K562 (cell line): ENCODE measurements around the gene SLC35D2. TPM values are rescaled to one million over a fixed set of nuclear protein-coding genes. Genes with fewer than 3 reads are reported as not detected.

Experiments
- CBFB ChIP-seq: sonication (generic); formaldehyde crosslinking; IDR thresholded peaks from 2 replicates; pipeline ENCODE4 v1.4.0; 2020; ENCODE audit warnings: mild to moderate bottlenecking, missing genetic modification reagents
- CREM ChIP-seq: IDR thresholded peaks from 2 replicates; pipeline ENCODE4 v1.6.1; 2014; ENCODE audit warnings: antibody characterized with exemption, low read depth
- CTBP1 ChIP-seq: fragments of 450-650 bp; IDR thresholded peaks from 2 replicates; pipeline ENCODE4 v1.6.1; 2016; ENCODE audit warnings: borderline replicate concordance
- DMBX1 ChIP-seq: fragments of 250-450 bp; sonication (Bioruptor Pico); IDR thresholded peaks from 2 replicates; pipeline ENCODE4 v1.8.0; 2022; ENCODE audit warnings: inconsistent platforms, mild to moderate bottlenecking, moderate library complexity, borderline replicate concordance
- E2F3 ChIP-seq: fragments of 250-450 bp; sonication (Bioruptor Pico); IDR thresholded peaks from 2 replicates; pipeline ENCODE4 v1.4.0; 2020; ENCODE audit warnings: mild to moderate bottlenecking
- EWSR1 ChIP-seq: fragments of 450-650 bp; IDR thresholded peaks from 2 replicates; pipeline ENCODE4 v1.6.1; 2018; ENCODE audit warnings: borderline replicate concordance, mild to moderate bottlenecking, low read depth, moderate library complexity; ENCODE audit not compliant: partially characterized antibody
- GMEB1 ChIP-seq: fragments of 250-450 bp; sonication (Bioruptor Pico); IDR thresholded peaks from 2 replicates; pipeline ENCODE4 v1.4.0; 2020; ENCODE audit warnings: mild to moderate bottlenecking
- GTF2E2 ChIP-seq: fragments of 200-800 bp; sonication (Bioruptor generic); IDR thresholded peaks from 2 replicates; pipeline ENCODE4 v1.6.1; 2016; ENCODE audit warnings: missing genetic modification characterization, missing compliant biosample characterization
- KDM1A ChIP-seq, 2 experiments: fragments of 450-650 bp; IDR thresholded peaks; 2 replicates each; pipeline ENCODE4 v1.6.1; 2016; ENCODE audit warnings: mild to moderate bottlenecking in 2 of 2
- MAZ ChIP-seq, 2 experiments: fragments of 450-650 bp in 1 of 2; sonication (generic) in 1 of 2; formaldehyde crosslinking; IDR thresholded peaks in 1 of 2; conservative IDR thresholded peaks in 1 of 2; 2 replicates each; pipeline versions ENCODE4 v1.4.0 to v1.5.0; 2020; ENCODE audit warnings: mild to moderate bottlenecking in 1 of 2, missing genetic modification reagents in 1 of 2
- MTA2 ChIP-seq: fragments of 450-650 bp; IDR thresholded peaks from 2 replicates; pipeline ENCODE4 v1.6.1; 2016; ENCODE audit warnings: low read depth
- NR4A1 ChIP-seq, 2 experiments: fragments of 250-450 bp in 1 of 2; fragments of 450-650 bp in 1 of 2; sonication (Bioruptor Pico) in 1 of 2; IDR thresholded peaks; 2 replicates each; pipeline versions ENCODE4 v1.4.0 to v1.6.1; 2016 to 2020; ENCODE audit warnings: mild to moderate bottlenecking in 2 of 2, missing compliant biosample characterization in 1 of 2, missing genetic modification characterization in 1 of 2, moderate library complexity in 1 of 2
- STAG1 ChIP-seq: sonication (generic); formaldehyde crosslinking; IDR thresholded peaks from 2 replicates; pipeline ENCODE4 v1.5.0; 2020; ENCODE audit warnings: missing genetic modification reagents, borderline replicate concordance
- TBL1XR1 ChIP-seq, 2 experiments: IDR thresholded peaks; 2 replicates each; pipeline ENCODE4 v1.6.1; 2012; ENCODE audit warnings: improper control_type of control experiment in 2 of 2, low read length in 2 of 2, mild to moderate bottlenecking in 1 of 2
- ZNF140 ChIP-seq: fragments of 250-450 bp; sonication (Bioruptor Pico); IDR thresholded peaks from 2 replicates; pipeline ENCODE4 v1.8.0; 2021; ENCODE audit warnings: moderate library complexity, mild to moderate bottlenecking, inconsistent platforms
- ZNF551 ChIP-seq: fragments of 250-450 bp; sonication (Bioruptor Pico); IDR thresholded peaks from 2 replicates; pipeline ENCODE4 v1.5.0; 2021; ENCODE audit warnings: mild to moderate bottlenecking, moderate library complexity
- ZNF639 ChIP-seq, 2 experiments: fragments of 200-800 bp in 1 of 2; sonication (Bioruptor generic) in 1 of 2; sonication (generic) in 1 of 2; formaldehyde crosslinking in 1 of 2; IDR thresholded peaks in 1 of 2; conservative IDR thresholded peaks in 1 of 2; 2 replicates each; pipeline versions ENCODE4 v1.5.0 to v1.6.1; 2016 to 2020; ENCODE audit warnings: missing compliant biosample characterization in 1 of 2, missing genetic modification characterization in 1 of 2, missing genetic modification reagents in 1 of 2
- polyA plus RNA-seq, 8 experiments: library from polyadenylated mRNA; depleted of rRNA in 4 of 8; stranded (reverse) in 5 of 8; unstranded in 3 of 8; fragments of >200 nt; fragmentation: Nextera tagmentation in 2 of 8; fragmentation: Illumina TruSeq in 1 of 8; extraction: Ambion mirVana in 2 of 8; extraction: Trizol in 1 of 8; gene quantifications; 2 replicates each; pipeline versions ENCODE4 v1.2.1 to v1.2.3, GENCODE V29; 2011 to 2014; ENCODE audit warnings: inconsistent platforms in 1 of 8, missing spikeins in 1 of 8
- total RNA-seq, 7 experiments: library from RNA; depleted of rRNA in 6 of 7; stranded (reverse); fragments of >200 nt in 6 of 7; fragmentation: Illumina TruSeq in 2 of 7; extraction: Trizol in 2 of 7; gene quantifications; 2 replicates each; pipeline versions ENCODE4 v1.2.1 to v1.2.3, GENCODE V29; 2011 to 2021; ENCODE audit warnings: low replicate concordance in 1 of 7
- TF ChIP-seq, protein P1 (sequence below): fragments of 450-650 bp; formaldehyde crosslinking; IDR thresholded peaks from 2 replicates; pipeline ENCODE4 v1.4.0; 2020; ENCODE audit warnings: mild to moderate bottlenecking, moderate library complexity
- TF ChIP-seq, protein P2 (sequence below): fragments of 250-450 bp; sonication (Bioruptor Pico); IDR thresholded peaks from 2 replicates; pipeline ENCODE4 v1.9.0; 2021; ENCODE audit warnings: mild to moderate bottlenecking, inconsistent platforms

Gene SLC35D2
- total and polyA plus RNA-seq, 9 of the 15 experiments (the other 6 are each of a cell fraction or from before 2014, with no cell fraction given), result 2.9 to 14.9 (median 11.7) TPM

GRCh38 chr9:96420468-96421219 is 37.1 kb upstream of the SLC35D2 start (continued):
- TF ChIP-seq ZNF551 (CRISPR knock-in tag) (peak; percentile 87), STAG1 (no peak), MAZ (CRISPR knock-in tag; conservative IDR thresholded peaks at IDR 0.05 in 1 of 2, IDR thresholded peaks at IDR 0.05 in 1 of 2) (peak in 1 of 2 experiments; percentile 98; a peak in 2 of 4 replicates), ZNF639 (CRISPR knock-in tag; conservative IDR thresholded peaks at IDR 0.05 in 1 of 2, IDR thresholded peaks at IDR 0.05 in 1 of 2) (peak in 1 of 2 experiments; percentile 100; a peak in 2 of 4 replicates), CBFB (CRISPR knock-in tag) (no peak), KDM1A (IDR thresholded peaks at IDR 0.05) (peak in 1 of 2 experiments; percentile 40; a peak in 1 of 4 replicates), NR4A1 (CRISPR knock-in tag; IDR thresholded peaks at IDR 0.05) (peak; percentile 99), NR4A1 (tag; IDR thresholded peaks at IDR 0.05) (peak; percentile 100), ZNF140 (CRISPR knock-in tag) (peak; percentile 85; the same call in 1 of the 2 replicates), GMEB1 (CRISPR knock-in tag) (peak; percentile 83), CTBP1 (peak; percentile 47; the same call in 1 of the 2 replicates), CREM (peak; percentile 41; the same call in 1 of the 2 replicates), E2F3 (peak; percentile 99), DMBX1 (CRISPR knock-in tag) (peak; percentile 99), GTF2E2 (tag) (peak; percentile 60; the same call in 1 of the 2 replicates), EWSR1 (no peak), MTA2 (0 out of 2 replicates have a peak, but pooled peaks have one; percentile 8), TBL1XR1 (IDR thresholded peaks at IDR 0.05; ENCODE audit: low read length in 2 of 2) (no peak)
- TF ChIP-seq, protein P1, sequence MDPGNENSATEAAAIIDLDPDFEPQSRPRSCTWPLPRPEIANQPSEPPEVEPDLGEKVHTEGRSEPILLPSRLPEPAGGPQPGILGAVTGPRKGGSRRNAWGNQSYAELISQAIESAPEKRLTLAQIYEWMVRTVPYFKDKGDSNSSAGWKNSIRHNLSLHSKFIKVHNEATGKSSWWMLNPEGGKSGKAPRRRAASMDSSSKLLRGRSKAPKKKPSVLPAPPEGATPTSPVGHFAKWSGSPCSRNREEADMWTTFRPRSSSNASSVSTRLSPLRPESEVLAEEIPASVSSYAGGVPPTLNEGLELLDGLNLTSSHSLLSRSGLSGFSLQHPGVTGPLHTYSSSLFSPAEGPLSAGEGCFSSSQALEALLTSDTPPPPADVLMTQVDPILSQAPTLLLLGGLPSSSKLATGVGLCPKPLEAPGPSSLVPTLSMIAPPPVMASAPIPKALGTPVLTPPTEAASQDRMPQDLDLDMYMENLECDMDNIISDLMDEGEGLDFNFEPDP (CRISPR knock-in tag), result peak; percentile 98
- TF ChIP-seq, protein P2, sequence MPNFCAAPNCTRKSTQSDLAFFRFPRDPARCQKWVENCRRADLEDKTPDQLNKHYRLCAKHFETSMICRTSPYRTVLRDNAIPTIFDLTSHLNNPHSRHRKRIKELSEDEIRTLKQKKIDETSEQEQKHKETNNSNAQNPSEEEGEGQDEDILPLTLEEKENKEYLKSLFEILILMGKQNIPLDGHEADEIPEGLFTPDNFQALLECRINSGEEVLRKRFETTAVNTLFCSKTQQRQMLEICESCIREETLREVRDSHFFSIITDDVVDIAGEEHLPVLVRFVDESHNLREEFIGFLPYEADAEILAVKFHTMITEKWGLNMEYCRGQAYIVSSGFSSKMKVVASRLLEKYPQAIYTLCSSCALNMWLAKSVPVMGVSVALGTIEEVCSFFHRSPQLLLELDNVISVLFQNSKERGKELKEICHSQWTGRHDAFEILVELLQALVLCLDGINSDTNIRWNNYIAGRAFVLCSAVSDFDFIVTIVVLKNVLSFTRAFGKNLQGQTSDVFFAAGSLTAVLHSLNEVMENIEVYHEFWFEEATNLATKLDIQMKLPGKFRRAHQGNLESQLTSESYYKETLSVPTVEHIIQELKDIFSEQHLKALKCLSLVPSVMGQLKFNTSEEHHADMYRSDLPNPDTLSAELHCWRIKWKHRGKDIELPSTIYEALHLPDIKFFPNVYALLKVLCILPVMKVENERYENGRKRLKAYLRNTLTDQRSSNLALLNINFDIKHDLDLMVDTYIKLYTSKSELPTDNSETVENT (CRISPR knock-in tag), result no peak
